HepG2 (cell line): ENCODE data around the gene DNMT1. TPM values are rescaled to one million over a fixed set of nuclear protein-coding genes. Genes with fewer than 3 reads are reported as not detected.

Experiments
- ATAC-seq: fragments of 200-7000 bp; cut with Tn5 transposase; 3 replicates; pipeline ENCODE4 v1.9.1; 2020; ENCODE audit warnings: mild to moderate bottlenecking, moderate library complexity
- BruUV-seq: library from RNA; stranded (reverse); fragments of 400-500 nt; replicated peaks from 2 replicates; lab custom pipeline; 2021; lab: Mats Ljungman, UMichigan
- CTCF ChIA-PET: fragments of 300-600 bp; formaldehyde crosslinking; extraction: SDS; loops from one replicate; lab custom pipeline; 2021; ENCODE audit warnings: low total read pairs, inconsistent platforms, low intra/inter-chr PET ratio; lab: Yijun Ruan, JAX
- POLR2A ChIA-PET: fragments of 350-600 bp; sonication (Branson Sonifier 250); formaldehyde crosslinking; loops from one replicate; lab custom pipeline; 2020; ENCODE audit warnings: antibody characterized with exemption, inconsistent platforms; lab: Yijun Ruan, JAX
- DNase-seq: peaks from one replicate; pipeline ENCODE4 v3.0.0-alpha.2; 2015; ENCODE audit warnings: low spot score
- FAIRE-seq: peaks from 3 replicates; lab custom pipeline; 2011; peaks lifted over from hg19 to GRCh38; lab: Jason Lieb, UNC
- H2AFZ ChIP-seq: one replicate; pipeline ENCODE4 v1.6.1; 2011; ENCODE audit warnings: low read length, inconsistent platforms
- H3K27ac ChIP-seq: fragments of 300-600 bp; 3 replicates; pipeline ENCODE4 v1.8.0; 2011; ENCODE audit warnings: mixed run types, mild to moderate bottlenecking, mixed read lengths, low read length, inconsistent platforms; ENCODE audit not compliant: insufficient read depth; ENCODE audit errors: extremely low read length
- H3K27me3 ChIP-seq, 2 experiments: fragments of 200-600 bp in 1 of 2; 2 replicates in 1 of 2; 3 replicates in 1 of 2; pipeline versions ENCODE4 v1.6.0 to v1.8.0; 2011; ENCODE audit warnings: low read length in 2 of 2, mild to moderate bottlenecking in 2 of 2, moderate library complexity in 2 of 2, inconsistent platforms in 1 of 2; ENCODE audit not compliant: insufficient read depth in 2 of 2, control insufficient read depth in 1 of 2
- H3K36me3 ChIP-seq, 2 experiments: fragments of 200-600 bp in 1 of 2; replicated peaks in 1 of 2; 2 replicates in 1 of 2; 3 replicates in 1 of 2; pipeline versions ENCODE4 v1.5.1 to v1.8.0; 2011; ENCODE audit warnings: low read length in 2 of 2, inconsistent platforms in 1 of 2; ENCODE audit not compliant: insufficient read depth in 2 of 2, control insufficient read depth in 1 of 2
- H3K4me1 ChIP-seq: 2 replicates; pipeline ENCODE4 v1.5.1; 2012; ENCODE audit warnings: low read length, inconsistent platforms; ENCODE audit not compliant: insufficient read depth
- H3K4me2 ChIP-seq: 2 replicates; pipeline ENCODE4 v1.6.0; 2011; ENCODE audit warnings: low read depth, low read length, inconsistent platforms
- H3K4me3 ChIP-seq, 3 experiments: fragments of 200-600 bp in 1 of 3; sonication (generic), shearing (Covaris generic) in 1 of 3; replicated peaks in 1 of 3; 2 replicates each; pipeline ENCODE4 v1.5.1; 2011 to 2016; ENCODE audit warnings: low read length in 3 of 3, inconsistent platforms in 2 of 3, low read depth in 2 of 3, mild to moderate bottlenecking in 2 of 3, control low read depth in 1 of 3, mixed read lengths in 1 of 3; ENCODE audit not compliant: insufficient read depth in 1 of 3
- H3K79me2 ChIP-seq: one replicate; pipeline ENCODE4 v1.6.1; 2011; ENCODE audit warnings: low read length, inconsistent platforms; ENCODE audit not compliant: insufficient read depth
- H3K9ac ChIP-seq: 2 replicates; pipeline ENCODE4 v1.6.0; 2011; ENCODE audit warnings: mild to moderate bottlenecking, low read depth, low read length, inconsistent platforms; ENCODE audit not compliant: insufficient read depth
- H3K9me3 ChIP-seq: 2 replicates; pipeline ENCODE4 v1.5.1; 2012; ENCODE audit warnings: mild to moderate bottlenecking, low read length
- H4K20me1 ChIP-seq: 2 replicates; pipeline ENCODE4 v1.6.0; 2011; ENCODE audit warnings: inconsistent platforms, mild to moderate bottlenecking, low read length, moderate library complexity; ENCODE audit not compliant: insufficient read depth
- ARNT2 ChIP-seq: sonication (generic); formaldehyde crosslinking; IDR thresholded peaks from 2 replicates; pipeline ENCODE4 v1.8.0; 2022; ENCODE audit warnings: mild to moderate bottlenecking, low read depth, missing genetic modification reagents, moderate library complexity
- HDAC1 ChIP-seq: sonication (generic); formaldehyde crosslinking; IDR thresholded peaks from 2 replicates; pipeline ENCODE4 v1.5.1; 2020; ENCODE audit warnings: mild to moderate bottlenecking, missing genetic modification reagents
- IRF1 ChIP-seq: sonication (generic); formaldehyde crosslinking; IDR thresholded peaks from 2 replicates; pipeline ENCODE4 v1.4.0; 2020; ENCODE audit warnings: low read depth, mild to moderate bottlenecking, missing genetic modification reagents
- ISX ChIP-seq: sonication (generic); formaldehyde crosslinking; conservative IDR thresholded peaks from 2 replicates; pipeline ENCODE4 v1.5.0; 2020; ENCODE audit warnings: missing genetic modification reagents
- NCOR1 ChIP-seq: fragments of 200-600 bp; sonication (generic); IDR thresholded peaks from 2 replicates; pipeline ENCODE4 v1.7.0; 2017; ENCODE audit warnings: antibody characterized with exemption, low read length, borderline replicate concordance
- NFATC3 ChIP-seq: sonication (generic); formaldehyde crosslinking; IDR thresholded peaks from 2 replicates; pipeline ENCODE4 v1.5.1; 2020; ENCODE audit warnings: mild to moderate bottlenecking, missing genetic modification reagents
- NR2F2 ChIP-seq: IDR thresholded peaks from 2 replicates; pipeline ENCODE4 v1.6.1; 2012; ENCODE audit warnings: low read depth, inconsistent platforms, borderline replicate concordance
- PHF20 ChIP-seq: sonication (generic); formaldehyde crosslinking; IDR thresholded peaks from 2 replicates; pipeline ENCODE4 v1.5.0; 2020; ENCODE audit warnings: mild to moderate bottlenecking, missing genetic modification reagents
- RAD51 ChIP-seq: fragments of 450-650 bp; IDR thresholded peaks from 2 replicates; pipeline ENCODE4 v1.6.1; 2016; ENCODE audit warnings: borderline replicate concordance
- RBFOX2 ChIP-seq: fragments of 200-400 bp; formaldehyde crosslinking; IDR thresholded peaks from 2 replicates; pipeline ENCODE4 v1.6.1; 2017; ENCODE audit warnings: low read depth, mild to moderate bottlenecking, low read length
- RFX1 ChIP-seq: fragments of 450-650 bp; IDR thresholded peaks from 2 replicates; pipeline ENCODE4 v1.6.1; 2017
- TFE3 ChIP-seq: IDR thresholded peaks from 2 replicates; pipeline ENCODE4 v1.6.1; 2016
- TP53 ChIP-seq: sonication (generic); formaldehyde crosslinking; conservative IDR thresholded peaks from 2 replicates; pipeline ENCODE4 v1.4.0; 2020; ENCODE audit warnings: missing genetic modification reagents
- ZNF256 ChIP-seq: sonication (generic); formaldehyde crosslinking; conservative IDR thresholded peaks from 2 replicates; pipeline ENCODE4 v1.4.0; 2020; ENCODE audit warnings: missing genetic modification reagents
- ZNF260 ChIP-seq: sonication (generic); formaldehyde crosslinking; IDR thresholded peaks from 2 replicates; pipeline ENCODE4 v1.4.0; 2020; ENCODE audit warnings: missing genetic modification reagents, low read depth, mild to moderate bottlenecking, borderline replicate concordance
- ZNF33B ChIP-seq: sonication (generic); formaldehyde crosslinking; IDR thresholded peaks from 2 replicates; pipeline ENCODE4 v1.5.1; 2020; ENCODE audit warnings: mild to moderate bottlenecking, missing genetic modification reagents
- ZNF432 ChIP-seq: sonication (generic); formaldehyde crosslinking; IDR thresholded peaks from 2 replicates; pipeline ENCODE4 v1.5.0; 2020; ENCODE audit warnings: missing genetic modification reagents, mild to moderate bottlenecking, borderline replicate concordance
- ZNF558 ChIP-seq: sonication (generic); formaldehyde crosslinking; IDR thresholded peaks from 2 replicates; pipeline ENCODE4 v1.9.0; 2022; ENCODE audit warnings: mild to moderate bottlenecking, missing genetic modification reagents, borderline replicate concordance
- ZNF773 ChIP-seq: sonication (generic); formaldehyde crosslinking; IDR thresholded peaks from 2 replicates; pipeline ENCODE4 v1.4.0; 2020; ENCODE audit warnings: missing genetic modification reagents, borderline replicate concordance
- ZSCAN31 ChIP-seq: sonication (generic); formaldehyde crosslinking; IDR thresholded peaks from 2 replicates; pipeline ENCODE4 v1.5.0; 2020; ENCODE audit warnings: low read depth, mild to moderate bottlenecking, missing genetic modification reagents
- WGBS: methylation state at CpG from one replicate; pipeline ENCODE4 v1.1.6; 2017; ENCODE audit warnings: low lambda C conversion rate; 5-methylcytosine and 5-hydroxymethylcytosine counted together
- in situ Hi-C: cut with HindIII; loops from 2 replicates; pipeline ENCODE4 v1.10.0; 2017; ENCODE audit warnings: low pct_unique_long_range_greater_than_20kb; ENCODE audit not compliant: extremely low pct_ligation_motif_present
- intact Hi-C: fragments of 100-400 bp; cut with micrococcal nuclease; formaldehyde crosslinking; loops from one replicate; pipeline ENCODE4 v1.10.0; 2022; ENCODE audit not compliant: unreplicated experiment
- polyA plus RNA-seq, 8 experiments: library from polyadenylated mRNA; depleted of rRNA in 3 of 8; stranded (reverse) in 7 of 8; unstranded in 1 of 8; fragments of >200 nt; fragmentation: Illumina TruSeq in 4 of 8; extraction: Trizol in 4 of 8; gene quantifications; 2 replicates each; pipeline versions ENCODE4 v1.2.1 to v1.2.3, GENCODE V29; 2011 to 2016; ENCODE audit warnings: low read depth in 4 of 8, missing spikeins in 1 of 8, mixed read lengths in 1 of 8; ENCODE audit not compliant: insufficient read depth in 1 of 8
- total RNA-seq, 5 experiments: library from RNA; depleted of rRNA; stranded (reverse); fragments of >200 nt; fragmentation: Illumina TruSeq; extraction: Trizol; gene quantifications; 2 replicates each; pipeline ENCODE4 v1.2.3, GENCODE V29; 2016; ENCODE audit warnings: low read depth in 1 of 5

DNMT1 gene
- total and polyA plus RNA-seq, 2 of the 13 experiments (the other 11 are each of a cell fraction or from before 2014, with no cell fraction given), result 31.2 to 91.1 TPM

- ATAC-seq, result no peak
- FAIRE-seq, result no peak
- no peak overlapping the region for H3K9ac ChIP-seq
- no peaks in the 10 kb centered on the region for H3K36me3 ChIP-seq
- H2AFZ ChIP-seq, result no peak overlapping the region
- H3K9me3 ChIP-seq, result no peaks in the 10 kb centered on the region
- H4K20me1 ChIP-seq, result no peaks in the 10 kb centered on the region
- H3K4me1 ChIP-seq, result peaks cover 18% of the 10 kb centered on the region
- 67% methylated on average over 5 of the region's 5 CpGs for WGBS
- no peaks in the 10 kb centered on the region; a peak in 2 of 5 replicates for H3K27me3 ChIP-seq
- no peak overlapping the region for H3K27ac ChIP-seq
- no peak overlapping the region for H3K4me2 ChIP-seq
- POLR2A ChIA-PET, result interaction anchor here (0.8 kb wide), 1 partner anchor 8 kb away, joined by 3 read pairs; no protein-coding TSS in a partner anchor
- CTCF ChIA-PET, result no interaction called here
- BruUV-seq, result no TSS peak
- TF ChIP-seq ZNF773 (no peak), NR2F2 (no peak), RFX1 (no peak), ZSCAN31 (no peak), NCOR1 (no peak), NFATC3 (CRISPR knock-in tag) (no peak), ZNF256 (CRISPR knock-in tag) (no peak), RBFOX2 (no peak), RAD51 (no peak), TP53 (CRISPR knock-in tag) (no peak), ZNF432 (CRISPR knock-in tag) (no peak), ZNF260 (no peak)
- H3K4me3 ChIP-seq, result no peak overlapping the region
- no peaks in the 10 kb centered on the region for H3K79me2 ChIP-seq
- no peak for DNase-seq
- intact Hi-C loops (no loop called here), in situ Hi-C loops (no loop called here)
Measured at GRCh38 chr19:10214784-10215183, 20.0 kb upstream of the DNMT1 start.

GRCh38 chr19:10211691-10212090 lies 16.9 kb upstream of the DNMT1 start:
- Histone ChIP-seq H3K4me3 (no peak overlapping the region), H3K4me1 (peaks cover 2% of the 10 kb centered on the region), H3K27me3 (no peaks in the 10 kb centered on the region; a peak in 2 of 5 replicates), H3K79me2 (no peaks in the 10 kb centered on the region), H2AFZ (no peak overlapping the region), H3K27ac (no peak overlapping the region), H4K20me1 (no peaks in the 10 kb centered on the region)
- WGBS, result 26% methylated on average over 6 of the region's 6 CpGs
- ATAC-seq, result no peak
- BruUV-seq, result no TSS peak
- CTCF ChIA-PET, result no interaction called here
- intact Hi-C loops, result no loop called here
- no peak for DNase-seq
- FAIRE-seq, result no peak
- POLR2A ChIA-PET, result no interaction called here
- in situ Hi-C loops, result no loop called here
- no peak for TF ChIP-seq IRF1
- TF ChIP-seq HDAC1, result no peak
- no peak for TF ChIP-seq ARNT2 (CRISPR knock-in tag)
- no peak for TF ChIP-seq ISX (CRISPR knock-in tag)
- TF ChIP-seq TFE3 (CRISPR knock-in tag), result no peak
- no peak for TF ChIP-seq PHF20 (CRISPR knock-in tag)
- TF ChIP-seq ZNF33B (CRISPR knock-in tag), result no peak
- TF ChIP-seq ZNF558 (CRISPR knock-in tag), result no peak
- TF ChIP-seq, all 625 proteins: peak for 0
- Histone ChIP-seq H3K9ac (no peak overlapping the region), H3K9me3 (no peaks in the 10 kb centered on the region), H3K4me2 (no peak overlapping the region), H3K36me3 (no peaks in the 10 kb centered on the region)
